Trophoblast cell (in vitro differentiated cells and primary cell): ENCODE data around the gene ELMOD1.

Source experiments
- DNase-seq, 2 donors: peaks; one replicate each; pipeline ENCODE4 v3.0.0-alpha.2; 2016
- H2AFZ ChIP-seq: 2 replicates; pipeline ENCODE4 v1.6.1; 2013; ENCODE audit warnings: low read length, moderate library complexity, mild to moderate bottlenecking; ENCODE audit not compliant: insufficient read depth, poor library complexity
- H2AK5ac ChIP-seq: 2 replicates; pipeline ENCODE4 v1.6.1; 2013; ENCODE audit warnings: mild to moderate bottlenecking, low read length
- H2BK120ac ChIP-seq: 2 replicates; pipeline ENCODE4 v1.6.1; 2013; ENCODE audit warnings: low read length, mild to moderate bottlenecking, moderate library complexity; ENCODE audit not compliant: insufficient read depth, poor library complexity
- H2BK12ac ChIP-seq: 2 replicates; pipeline ENCODE4 v1.6.1; 2013; ENCODE audit warnings: mild to moderate bottlenecking, low read length, moderate library complexity
- H2BK5ac ChIP-seq: 2 replicates; pipeline ENCODE4 v1.6.1; 2013; ENCODE audit warnings: low read length, low read depth, moderate library complexity, mild to moderate bottlenecking; ENCODE audit not compliant: poor library complexity
- H3K14ac ChIP-seq: 2 replicates; pipeline ENCODE4 v1.6.1; 2013; ENCODE audit warnings: mild to moderate bottlenecking, low read length
- H3K18ac ChIP-seq: 2 replicates; pipeline ENCODE4 v1.6.1; 2013; ENCODE audit warnings: mild to moderate bottlenecking, low read length
- H3K23ac ChIP-seq: 2 replicates; pipeline ENCODE4 v1.6.1; 2013; ENCODE audit warnings: low read length
- H3K27ac ChIP-seq: 2 replicates; pipeline ENCODE4 v1.5.1; 2013; ENCODE audit warnings: low read depth, mild to moderate bottlenecking, inconsistent platforms, low read length, moderate library complexity
- H3K27me3 ChIP-seq: 2 replicates; pipeline ENCODE4 v1.6.1; 2013; ENCODE audit warnings: inconsistent platforms, mild to moderate bottlenecking, low read length, moderate library complexity; ENCODE audit not compliant: insufficient read depth
- H3K36me3 ChIP-seq, 2 experiments: 1 replicate in 1 of 2; 2 replicates in 1 of 2; pipeline ENCODE4 v1.6.1; 2013; ENCODE audit warnings: low read length in 2 of 2, mild to moderate bottlenecking in 2 of 2, moderate library complexity in 1 of 2; ENCODE audit not compliant: insufficient read depth in 2 of 2, control insufficient read depth in 1 of 2
- H3K4ac ChIP-seq: 2 replicates; pipeline ENCODE4 v1.6.1; 2013; ENCODE audit warnings: low read depth, mild to moderate bottlenecking, low read length, moderate library complexity
- H3K4me1 ChIP-seq, 2 experiments: 1 replicate in 1 of 2; 2 replicates in 1 of 2; pipeline ENCODE4 v1.6.1; 2013; ENCODE audit warnings: low read length in 2 of 2, mild to moderate bottlenecking in 2 of 2, moderate library complexity in 1 of 2; ENCODE audit not compliant: insufficient read depth in 2 of 2, control insufficient read depth in 1 of 2
- H3K4me2 ChIP-seq: 2 replicates; pipeline ENCODE4 v1.6.1; 2013; ENCODE audit warnings: inconsistent platforms, mild to moderate bottlenecking, low read length, moderate library complexity
- H3K4me3 ChIP-seq: 2 replicates; pipeline ENCODE4 v1.5.1; 2013; ENCODE audit warnings: mild to moderate bottlenecking, low read depth, low read length, inconsistent platforms
- H3K79me1 ChIP-seq: one replicate; pipeline ENCODE4 v1.6.1; 2013; ENCODE audit warnings: low read length
- H3K79me2 ChIP-seq: 2 replicates; pipeline ENCODE4 v1.6.1; 2013; ENCODE audit warnings: low read length, mild to moderate bottlenecking; ENCODE audit not compliant: control insufficient read depth, insufficient read depth, poor library complexity
- H3K9ac ChIP-seq: 2 replicates; pipeline ENCODE4 v1.6.1; 2013; ENCODE audit warnings: mild to moderate bottlenecking, low read length
- H3K9me3 ChIP-seq: 2 replicates; pipeline ENCODE4 v1.6.1; 2013; ENCODE audit warnings: low read depth, mild to moderate bottlenecking, control low read depth, inconsistent platforms, low read length; ENCODE audit not compliant: insufficient read depth
- H4K12ac ChIP-seq: 2 replicates; pipeline ENCODE4 v1.6.1; 2013; ENCODE audit warnings: low read depth, mild to moderate bottlenecking, low read length, moderate library complexity
- H4K8ac ChIP-seq: 2 replicates; pipeline ENCODE4 v1.6.1; 2013; ENCODE audit warnings: low read depth, mild to moderate bottlenecking, low read length, moderate library complexity
- H4K91ac ChIP-seq: one replicate; pipeline ENCODE4 v1.6.1; 2013; ENCODE audit warnings: low read depth, mild to moderate bottlenecking, low read length, moderate library complexity
- WGBS: extraction: QIAGEN DNeasy Blood & Tissue Kit; methylation state at CpG from one replicate; pipeline ENCODE4 v1.1.7; 2013; ENCODE audit warnings: missing lambda C conversion rate; ENCODE audit not compliant: insufficient read length, insufficient coverage; ENCODE audit errors: extremely low coverage; 5-methylcytosine and 5-hydroxymethylcytosine counted together

The ELMOD1 gene

GRCh38 chr11:107675902-107676301 lies 85.0 kb downstream of the ELMOD1 start:
- no peak overlapping the region for H4K91ac ChIP-seq

GRCh38 chr11:107676336-107677057 lies 85.5 kb downstream of the ELMOD1 start:
- H3K9me3 ChIP-seq, result no peaks in the 10 kb centered on the region
- DNase-seq, result no peak
- H3K18ac ChIP-seq, result no peak overlapping the region
- no peak overlapping the region for H2BK120ac ChIP-seq
- no peak overlapping the region for H3K4me3 ChIP-seq
- H2BK5ac ChIP-seq, result no peak overlapping the region
- no peak overlapping the region for H4K91ac ChIP-seq
- H2AFZ ChIP-seq, result no peak overlapping the region
- H2BK12ac ChIP-seq, result no peak overlapping the region
- no peak overlapping the region for H3K4me2 ChIP-seq
- no peak overlapping the region for H4K12ac ChIP-seq
- H3K4me1 ChIP-seq, result no peaks in the 10 kb centered on the region
- H3K9ac ChIP-seq, result no peak overlapping the region
- no peak overlapping the region for H3K14ac ChIP-seq
- H3K27ac ChIP-seq, result no peak overlapping the region
- no peaks in the 10 kb centered on the region for H3K36me3 ChIP-seq
- H4K8ac ChIP-seq, result no peak overlapping the region
- no peaks in the 10 kb centered on the region for H3K27me3 ChIP-seq
- H3K23ac ChIP-seq, result no peak overlapping the region
- H3K4ac ChIP-seq, result no peak overlapping the region
- H3K79me1 ChIP-seq, result no peaks in the 10 kb centered on the region
- no peak overlapping the region for H2AK5ac ChIP-seq
- no CpG with 5 or more reads among the region's 8 CpGs for WGBS
- no peaks in the 10 kb centered on the region for H3K79me2 ChIP-seq

More at GRCh38 chr11:107675902-107676301, 85.0 kb downstream of the ELMOD1 start:
- H3K4me3 ChIP-seq, result no peak overlapping the region
- no peak overlapping the region for H3K27ac ChIP-seq
- no peak overlapping the region for H3K18ac ChIP-seq
- H3K4me2 ChIP-seq, result no peak overlapping the region
- WGBS, result no CpG with 5 or more reads among the region's 2 CpGs
- H3K27me3 ChIP-seq, result no peaks in the 10 kb centered on the region
- no peaks in the 10 kb centered on the region for H3K79me2 ChIP-seq
- no peak overlapping the region for H4K8ac ChIP-seq
- H3K4me1 ChIP-seq, result no peaks in the 10 kb centered on the region
- H2AFZ ChIP-seq, result no peak overlapping the region
- no peak overlapping the region for H3K23ac ChIP-seq
- H3K9me3 ChIP-seq, result no peaks in the 10 kb centered on the region
- H3K14ac ChIP-seq, result no peak overlapping the region
- DNase-seq, result no peak
- H2AK5ac ChIP-seq, result no peak overlapping the region
- no peaks in the 10 kb centered on the region for H3K36me3 ChIP-seq
- H3K9ac ChIP-seq, result no peak overlapping the region
- H3K4ac ChIP-seq, result no peak overlapping the region
- no peak overlapping the region for H2BK5ac ChIP-seq
- no peak overlapping the region for H2BK12ac ChIP-seq
- no peak overlapping the region for H4K12ac ChIP-seq
- H3K79me1 ChIP-seq, result no peaks in the 10 kb centered on the region
- H2BK120ac ChIP-seq, result no peak overlapping the region

GRCh38 chr11:107677924-107678631 lies 87.1 kb downstream of the ELMOD1 start:
- H2BK5ac ChIP-seq, result no peak overlapping the region
- no peak overlapping the region for H3K9ac ChIP-seq
- no peak overlapping the region for H4K8ac ChIP-seq
- no peak overlapping the region for H2BK12ac ChIP-seq
- no peaks in the 10 kb centered on the region for H3K27me3 ChIP-seq
- H2AK5ac ChIP-seq, result no peak overlapping the region
- no CpG with 5 or more reads among the region's 7 CpGs for WGBS
- H3K79me1 ChIP-seq, result no peaks in the 10 kb centered on the region
- H3K18ac ChIP-seq, result no peak overlapping the region
- no peak for DNase-seq
- H2BK120ac ChIP-seq, result no peak overlapping the region
- H3K27ac ChIP-seq, result no peak overlapping the region
- H3K9me3 ChIP-seq, result no peaks in the 10 kb centered on the region
- no peaks in the 10 kb centered on the region for H3K4me1 ChIP-seq
- no peak overlapping the region for H3K4me2 ChIP-seq
- no peak overlapping the region for H4K91ac ChIP-seq
- no peaks in the 10 kb centered on the region for H3K79me2 ChIP-seq
- no peaks in the 10 kb centered on the region for H3K36me3 ChIP-seq
- H3K4me3 ChIP-seq, result no peak overlapping the region
- no peak overlapping the region for H3K14ac ChIP-seq
- H3K23ac ChIP-seq, result no peak overlapping the region
- no peak overlapping the region for H3K4ac ChIP-seq
- no peak overlapping the region for H2AFZ ChIP-seq
- no peak overlapping the region for H4K12ac ChIP-seq

- no peak overlapping the region for H4K91ac ChIP-seq
- DNase-seq, result no peak
- no peaks in the 10 kb centered on the region for H3K36me3 ChIP-seq
- no peak overlapping the region for H3K14ac ChIP-seq
- no CpG with 5 or more reads among the region's 6 CpGs for WGBS
- H3K27me3 ChIP-seq, result no peaks in the 10 kb centered on the region
- H3K23ac ChIP-seq, result no peak overlapping the region
- H3K4ac ChIP-seq, result no peak overlapping the region
- H2AK5ac ChIP-seq, result no peak overlapping the region
- no peak overlapping the region for H3K9ac ChIP-seq
- no peak overlapping the region for H2BK12ac ChIP-seq
- no peaks in the 10 kb centered on the region for H3K79me2 ChIP-seq
- H3K27ac ChIP-seq, result no peak overlapping the region
- H4K12ac ChIP-seq, result no peak overlapping the region
- no peak overlapping the region for H2BK120ac ChIP-seq
- no peak overlapping the region for H2BK5ac ChIP-seq
- no peak overlapping the region for H3K18ac ChIP-seq
- H4K8ac ChIP-seq, result no peak overlapping the region
- H3K4me1 ChIP-seq, result no peaks in the 10 kb centered on the region
- no peaks in the 10 kb centered on the region for H3K9me3 ChIP-seq
- H3K79me1 ChIP-seq, result no peaks in the 10 kb centered on the region
- H2AFZ ChIP-seq, result no peak overlapping the region
- H3K4me2 ChIP-seq, result no peak overlapping the region
- H3K4me3 ChIP-seq, result no peak overlapping the region
These were observed 87.7 kb downstream of the ELMOD1 start for GRCh38 chr11:107678632-107678971.
